Erythroblast (primary cell): ENCODE results near the gene CD8A.

ENCODE experiments used
- GATA1 ChIP-seq: IDR thresholded peaks from 2 replicates; pipeline ENCODE4 v1.6.1; 2011; ENCODE audit warnings: low read depth, mild to moderate bottlenecking, control low read depth, low read length, moderate library complexity
- POLR2A ChIP-seq: IDR thresholded peaks from 2 replicates; pipeline ENCODE4 v1.6.1; 2011; ENCODE audit warnings: mild to moderate bottlenecking, low read length

DNA sequence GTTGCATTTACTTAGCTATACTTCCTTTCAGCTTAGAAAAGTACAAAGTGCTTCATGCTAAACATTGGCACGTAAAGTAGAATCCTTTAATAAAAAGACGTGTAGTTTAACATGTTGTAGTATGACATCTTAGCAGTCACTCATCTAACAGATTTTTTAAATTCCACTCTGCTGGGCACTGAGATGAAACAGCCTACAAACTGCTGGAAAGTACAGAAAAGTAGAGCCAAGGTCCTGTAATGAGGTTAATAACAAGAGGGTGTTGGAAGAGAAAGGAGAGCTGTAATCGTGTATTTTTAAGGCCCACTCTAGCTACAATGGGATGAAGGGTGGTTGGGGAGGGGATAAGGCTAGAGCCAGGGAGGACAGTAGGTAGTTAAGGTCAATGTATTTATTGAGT lies 10.7 kb downstream of the CD8A start:
- TF ChIP-seq POLR2A (no peak), GATA1 (no peak)
